HepG2 (cell line): ENCODE results near the gene DPY19L1. TPM values are rescaled to one million over a fixed set of nuclear protein-coding genes. Genes with fewer than 3 reads are reported as not detected.

ENCODE experiments used
- FOXA3 ChIP-seq: IDR thresholded peaks from 2 replicates; pipeline ENCODE4 v1.6.1; 2016; ENCODE audit warnings: missing genetic modification reagents, missing compliant biosample characterization
- KDM6A ChIP-seq: IDR thresholded peaks from 2 replicates; pipeline ENCODE4 v1.6.1; 2016; ENCODE audit warnings: low read depth
- LRRFIP1 ChIP-seq: sonication (generic); formaldehyde crosslinking; conservative IDR thresholded peaks from 2 replicates; pipeline ENCODE4 v1.4.0; 2020; ENCODE audit warnings: missing genetic modification reagents
- NFAT5 ChIP-seq: sonication (generic); formaldehyde crosslinking; IDR thresholded peaks from 2 replicates; pipeline ENCODE4 v1.4.0; 2020; ENCODE audit warnings: missing genetic modification reagents
- NFE2 ChIP-seq: sonication (generic); formaldehyde crosslinking; IDR thresholded peaks from 2 replicates; pipeline ENCODE4 v1.4.0; 2020; ENCODE audit warnings: missing genetic modification reagents
- RBFOX2 ChIP-seq: fragments of 200-400 bp; formaldehyde crosslinking; IDR thresholded peaks from 2 replicates; pipeline ENCODE4 v1.6.1; 2017; ENCODE audit warnings: low read depth, mild to moderate bottlenecking, low read length
- TSC22D2 ChIP-seq: sonication (generic); formaldehyde crosslinking; IDR thresholded peaks from 2 replicates; pipeline ENCODE4 v1.5.1; 2020; ENCODE audit warnings: missing genetic modification reagents, mild to moderate bottlenecking, borderline replicate concordance
- ZNF547 ChIP-seq: sonication (generic); formaldehyde crosslinking; IDR thresholded peaks from 2 replicates; pipeline ENCODE4 v1.5.1; 2020; ENCODE audit warnings: mild to moderate bottlenecking, missing genetic modification reagents
- ZNF562 ChIP-seq: sonication (generic); formaldehyde crosslinking; IDR thresholded peaks from 2 replicates; pipeline ENCODE4 v1.8.0; 2022; ENCODE audit warnings: missing genetic modification reagents, borderline replicate concordance
- ZNF670 ChIP-seq: sonication (generic); formaldehyde crosslinking; IDR thresholded peaks from 2 replicates; pipeline ENCODE4 v1.8.0; 2022; ENCODE audit warnings: mild to moderate bottlenecking, missing genetic modification reagents, borderline replicate concordance
- polyA plus RNA-seq, 8 experiments: library from polyadenylated mRNA; depleted of rRNA in 3 of 8; stranded (reverse) in 7 of 8; unstranded in 1 of 8; fragments of >200 nt; fragmentation: Illumina TruSeq in 4 of 8; extraction: Trizol in 4 of 8; gene quantifications; 2 replicates each; pipeline versions ENCODE4 v1.2.1 to v1.2.3, GENCODE V29; 2011 to 2016; ENCODE audit warnings: low read depth in 4 of 8, missing spikeins in 1 of 8, mixed read lengths in 1 of 8; ENCODE audit not compliant: insufficient read depth in 1 of 8
- total RNA-seq, 5 experiments: library from RNA; depleted of rRNA; stranded (reverse); fragments of >200 nt; fragmentation: Illumina TruSeq; extraction: Trizol; gene quantifications; 2 replicates each; pipeline ENCODE4 v1.2.3, GENCODE V29; 2016; ENCODE audit warnings: low read depth in 1 of 5
- TF ChIP-seq, protein P1 (sequence below): sonication (generic); formaldehyde crosslinking; IDR thresholded peaks from 2 replicates; pipeline ENCODE4 v1.4.0; 2020; ENCODE audit warnings: missing genetic modification reagents
- TF ChIP-seq, protein P2 (sequence below): IDR thresholded peaks from 2 replicates; pipeline ENCODE4 v1.6.1; 2016; ENCODE audit warnings: missing biosample characterization, missing genetic modification reagents, low read depth
- TF ChIP-seq, protein P3 (sequence below): IDR thresholded peaks from 2 replicates; pipeline ENCODE4 v1.6.1; 2016; ENCODE audit warnings: low read depth, control low read depth

DPY19L1 gene
- total and polyA plus RNA-seq, 2 of the 13 experiments (the other 11 are each of a cell fraction or from before 2014, with no cell fraction given) = 18.9 to 32.6 TPM

DNA sequence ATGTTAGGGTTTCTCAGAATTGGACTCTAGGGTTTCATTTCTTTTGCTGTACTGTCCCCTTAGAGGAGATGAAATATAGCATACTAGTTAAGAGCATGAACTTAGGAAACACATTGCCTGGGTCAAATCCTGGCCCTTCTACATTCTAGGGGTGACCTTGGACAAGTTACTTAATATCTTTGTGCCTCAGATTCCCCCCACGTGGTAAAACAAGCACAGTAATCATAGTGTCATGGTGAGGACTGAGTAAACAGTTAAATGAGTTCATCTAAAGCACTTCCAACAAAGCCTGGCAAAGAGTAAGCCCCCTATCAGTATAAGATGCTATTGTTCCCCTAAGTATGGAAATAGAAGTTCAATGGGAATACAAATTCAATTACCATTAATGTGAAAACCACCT is 5.1 kb downstream of the DPY19L1 start (continued):
- TF ChIP-seq LRRFIP1 (CRISPR knock-in tag) (no peak), FOXA3 (CRISPR knock-in tag) (0 out of 2 replicates have a peak, but pooled peaks have one; percentile 18), NFAT5 (no peak), ZNF562 (CRISPR knock-in tag) (no peak), TSC22D2 (no peak), RBFOX2 (no peak), ZNF547 (CRISPR knock-in tag) (no peak), KDM6A (no peak), NFE2 (CRISPR knock-in tag) (no peak), ZNF670 (CRISPR knock-in tag) (no peak)
- TF ChIP-seq, protein P1, sequence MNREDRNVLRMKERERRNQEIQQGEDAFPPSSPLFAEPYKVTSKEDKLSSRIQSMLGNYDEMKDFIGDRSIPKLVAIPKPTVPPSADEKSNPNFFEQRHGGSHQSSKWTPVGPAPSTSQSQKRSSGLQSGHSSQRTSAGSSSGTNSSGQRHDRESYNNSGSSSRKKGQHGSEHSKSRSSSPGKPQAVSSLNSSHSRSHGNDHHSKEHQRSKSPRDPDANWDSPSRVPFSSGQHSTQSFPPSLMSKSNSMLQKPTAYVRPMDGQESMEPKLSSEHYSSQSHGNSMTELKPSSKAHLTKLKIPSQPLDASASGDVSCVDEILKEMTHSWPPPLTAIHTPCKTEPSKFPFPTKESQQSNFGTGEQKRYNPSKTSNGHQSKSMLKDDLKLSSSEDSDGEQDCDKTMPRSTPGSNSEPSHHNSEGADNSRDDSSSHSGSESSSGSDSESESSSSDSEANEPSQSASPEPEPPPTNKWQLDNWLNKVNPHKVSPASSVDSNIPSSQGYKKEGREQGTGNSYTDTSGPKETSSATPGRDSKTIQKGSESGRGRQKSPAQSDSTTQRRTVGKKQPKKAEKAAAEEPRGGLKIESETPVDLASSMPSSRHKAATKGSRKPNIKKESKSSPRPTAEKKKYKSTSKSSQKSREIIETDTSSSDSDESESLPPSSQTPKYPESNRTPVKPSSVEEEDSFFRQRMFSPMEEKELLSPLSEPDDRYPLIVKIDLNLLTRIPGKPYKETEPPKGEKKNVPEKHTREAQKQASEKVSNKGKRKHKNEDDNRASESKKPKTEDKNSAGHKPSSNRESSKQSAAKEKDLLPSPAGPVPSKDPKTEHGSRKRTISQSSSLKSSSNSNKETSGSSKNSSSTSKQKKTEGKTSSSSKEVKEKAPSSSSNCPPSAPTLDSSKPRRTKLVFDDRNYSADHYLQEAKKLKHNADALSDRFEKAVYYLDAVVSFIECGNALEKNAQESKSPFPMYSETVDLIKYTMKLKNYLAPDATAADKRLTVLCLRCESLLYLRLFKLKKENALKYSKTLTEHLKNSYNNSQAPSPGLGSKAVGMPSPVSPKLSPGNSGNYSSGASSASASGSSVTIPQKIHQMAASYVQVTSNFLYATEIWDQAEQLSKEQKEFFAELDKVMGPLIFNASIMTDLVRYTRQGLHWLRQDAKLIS = no peak
- TF ChIP-seq, protein P2, sequence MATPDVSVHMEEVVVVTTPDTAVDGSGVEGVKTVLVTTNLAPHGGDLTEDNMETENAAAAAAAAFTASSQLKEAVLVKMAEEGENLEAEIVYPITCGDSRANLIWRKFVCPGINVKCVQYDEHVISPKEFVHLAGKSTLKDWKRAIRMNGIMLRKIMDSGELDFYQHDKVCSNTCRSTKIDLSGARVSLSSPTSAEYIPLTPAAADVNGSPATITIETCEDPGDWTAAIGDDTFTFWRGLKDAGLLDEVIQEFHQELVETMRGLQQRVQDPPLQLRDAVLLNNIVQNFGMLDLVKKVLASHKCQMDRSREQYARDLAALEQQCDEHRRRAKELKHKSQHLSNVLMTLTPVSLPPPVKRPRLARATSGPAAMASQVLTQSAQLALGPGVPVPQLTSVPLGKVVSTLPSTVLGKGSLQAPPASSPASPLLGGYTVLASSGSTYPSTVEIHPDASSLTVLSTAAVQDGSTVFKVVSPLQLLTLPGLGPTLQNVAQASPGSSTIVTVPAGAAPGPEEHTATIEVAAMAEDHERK (CRISPR knock-in tag) = no peak
- TF ChIP-seq, protein P3, sequence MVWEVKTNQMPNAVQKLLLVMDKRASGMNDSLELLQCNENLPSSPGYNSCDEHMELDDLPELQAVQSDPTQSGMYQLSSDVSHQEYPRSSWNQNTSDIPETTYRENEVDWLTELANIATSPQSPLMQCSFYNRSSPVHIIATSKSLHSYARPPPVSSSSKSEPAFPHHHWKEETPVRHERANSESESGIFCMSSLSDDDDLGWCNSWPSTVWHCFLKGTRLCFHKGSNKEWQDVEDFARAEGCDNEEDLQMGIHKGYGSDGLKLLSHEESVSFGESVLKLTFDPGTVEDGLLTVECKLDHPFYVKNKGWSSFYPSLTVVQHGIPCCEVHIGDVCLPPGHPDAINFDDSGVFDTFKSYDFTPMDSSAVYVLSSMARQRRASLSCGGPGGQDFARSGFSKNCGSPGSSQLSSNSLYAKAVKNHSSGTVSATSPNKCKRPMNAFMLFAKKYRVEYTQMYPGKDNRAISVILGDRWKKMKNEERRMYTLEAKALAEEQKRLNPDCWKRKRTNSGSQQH = no peak
